Duodenal mucosa (tissue), 2 donors: ENCODE data around the gene TMEM201.
A peak's percentile ranks its signal among the peaks of the same experiment; 100 is the strongest.

Experiments
- H3K27ac ChIP-seq: one replicate; pipeline ENCODE4 v1.7.0; 2013; ENCODE audit warnings: low read depth, low read length
- H3K27me3 ChIP-seq, 2 donors: one replicate each; pipeline ENCODE4 v1.7.0; 2013; ENCODE audit warnings: low read length in 2 of 2, control low read depth in 1 of 2; ENCODE audit not compliant: insufficient read depth in 2 of 2, control insufficient read depth in 1 of 2
- H3K36me3 ChIP-seq, 2 donors: one replicate each; pipeline ENCODE4 v1.7.0; 2013; ENCODE audit warnings: low read length in 2 of 2, control low read depth in 1 of 2; ENCODE audit not compliant: insufficient read depth in 2 of 2, control insufficient read depth in 1 of 2
- H3K4me1 ChIP-seq, 2 donors: one replicate each; pipeline ENCODE4 v1.7.0; 2013; ENCODE audit warnings: low read length in 2 of 2, control low read depth in 1 of 2; ENCODE audit not compliant: insufficient read depth in 2 of 2, control insufficient read depth in 1 of 2
- H3K4me3 ChIP-seq, 2 donors: one replicate each; pipeline ENCODE4 v1.7.0; 2013; ENCODE audit warnings: low read length in 2 of 2, low read depth in 1 of 2
- H3K9ac ChIP-seq, 2 donors: one replicate each; pipeline ENCODE4 v1.7.0; 2013; ENCODE audit warnings: low read length in 2 of 2, low read depth in 1 of 2
- H3K9me3 ChIP-seq, 2 donors: one replicate each; pipeline ENCODE4 v1.7.0; 2013; ENCODE audit warnings: low read length in 2 of 2, control low read depth in 1 of 2; ENCODE audit not compliant: control insufficient read depth in 1 of 2

Gene TMEM201

DNA sequence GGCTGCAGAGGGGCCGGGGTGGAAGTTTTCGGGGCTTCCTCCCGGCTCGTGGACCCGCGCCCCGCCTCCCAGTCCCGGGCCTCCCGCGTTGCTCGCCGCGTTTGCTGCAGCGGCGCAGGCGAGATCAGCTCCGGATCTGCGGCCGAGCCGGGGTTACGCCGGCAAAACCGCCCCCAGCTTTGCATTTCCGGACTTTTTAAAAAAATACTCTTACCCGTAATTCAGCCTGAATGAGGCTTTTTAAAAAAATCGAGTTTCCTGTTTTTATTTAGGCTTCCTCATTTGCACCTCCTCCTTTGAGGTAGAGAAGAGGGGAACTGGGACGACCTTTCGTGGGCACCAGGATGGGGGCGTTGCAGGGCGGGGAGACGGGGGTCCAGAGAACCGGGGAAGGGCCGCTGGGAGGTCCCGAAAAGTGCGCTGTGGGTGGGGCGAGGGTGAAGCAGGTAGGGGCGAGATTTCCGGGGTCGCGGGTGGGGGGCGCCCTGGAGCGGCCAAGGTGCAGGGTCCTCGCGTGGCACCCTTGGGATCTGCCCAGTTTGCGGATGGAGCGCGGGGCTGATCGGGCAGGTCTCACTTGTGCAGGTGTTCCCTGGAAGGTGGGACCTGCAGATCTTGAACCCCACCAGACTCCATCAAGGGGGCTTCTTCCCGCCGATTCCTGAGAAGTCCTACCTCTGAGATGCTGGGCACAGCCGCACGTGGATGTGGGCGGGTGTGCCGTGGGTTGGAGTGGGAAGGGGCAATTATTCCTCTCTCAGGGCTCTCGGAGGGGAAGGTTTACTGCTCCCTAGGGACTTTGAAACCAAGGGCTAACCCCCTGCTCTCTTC is 63.9 kb downstream of the TMEM201 start:
- no peak overlapping the region for H3K9ac ChIP-seq
- peaks cover 8 to 21% of the 10 kb centered on the region in 2 donors for H3K27me3 ChIP-seq
- peak overlapping the region; percentile 47 to 62 for H3K4me3 ChIP-seq
- no peaks in the 10 kb centered on the region for H3K36me3 ChIP-seq
- H3K27ac ChIP-seq = no peak overlapping the region
- H3K9me3 ChIP-seq = no peaks in the 10 kb centered on the region
- H3K4me1 ChIP-seq = peaks cover 0 to 13% of the 10 kb centered on the region in 2 donors

DNA sequence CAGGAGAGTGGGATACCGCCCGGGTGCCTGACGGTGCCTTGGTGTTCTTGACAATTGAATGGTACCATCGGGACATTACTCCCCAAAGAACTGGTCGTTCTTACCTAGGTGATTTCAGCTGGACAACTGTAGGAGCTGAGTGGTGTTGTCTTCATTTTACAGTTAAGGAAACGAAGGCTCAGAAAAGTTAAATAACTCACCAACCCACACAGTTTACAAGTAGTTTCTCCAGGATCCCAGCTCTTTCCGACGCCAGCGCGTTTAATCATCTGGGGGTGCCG is 64.4 kb downstream of the TMEM201 start:
- H3K4me3 ChIP-seq = peak overlapping the region; percentile 12 to 62
- no peaks in the 10 kb centered on the region for H3K36me3 ChIP-seq
- no peak overlapping the region for H3K27ac ChIP-seq
- H3K27me3 ChIP-seq = peaks cover 8 to 21% of the 10 kb centered on the region in 2 donors
- H3K9me3 ChIP-seq = no peaks in the 10 kb centered on the region
- peak overlapping the region in 1 of 2 donors; percentile 16 for H3K9ac ChIP-seq
- H3K4me1 ChIP-seq = peaks cover 0 to 13% of the 10 kb centered on the region in 2 donors

DNA sequence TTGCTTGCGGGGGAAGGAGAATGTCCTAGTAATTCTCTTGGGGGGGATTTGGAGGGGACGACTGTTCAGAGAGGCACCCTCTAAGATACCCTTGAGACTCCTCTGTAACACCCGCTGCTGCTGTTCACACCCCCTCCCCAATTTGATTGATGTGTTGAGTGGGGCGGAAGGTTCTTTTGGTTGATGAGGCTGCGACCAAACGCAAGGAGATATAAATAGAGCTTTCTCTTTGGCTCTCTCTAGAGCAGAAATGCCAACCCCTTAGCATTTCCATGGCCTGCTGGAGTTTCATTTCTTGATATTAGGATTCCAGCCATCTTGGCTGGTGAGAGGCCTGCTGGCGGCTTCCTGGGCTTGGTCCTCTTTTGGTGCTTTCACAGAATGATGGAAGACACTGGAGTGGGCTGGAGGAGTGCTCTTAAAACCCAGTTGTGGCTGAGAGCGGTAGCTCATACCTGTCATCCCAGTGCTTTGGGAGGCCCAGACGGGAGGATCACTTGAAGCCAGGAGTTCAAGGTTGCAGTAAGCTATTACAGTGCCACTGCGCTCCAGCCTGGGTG is 64.9 kb downstream of the TMEM201 start:
- H3K4me3 ChIP-seq = peak overlapping the region; percentile 12 to 62

GRCh38 chr1:9654051-9654833 is 65.5 kb downstream of the TMEM201 start:
- Histone ChIP-seq H3K9ac (peak overlapping the region in 1 of 2 donors; percentile 18), H3K4me3 (peak overlapping the region; percentile 40 to 62), H3K9me3 (no peaks in the 10 kb centered on the region), H3K36me3 (no peaks in the 10 kb centered on the region), H3K4me1 (peaks cover 0 to 13% of the 10 kb centered on the region in 2 donors), H3K27me3 (peaks cover 8 to 21% of the 10 kb centered on the region in 2 donors), H3K27ac (no peak overlapping the region)

More for the DNA sequence above, 64.9 kb downstream of the TMEM201 start:
- Histone ChIP-seq H3K36me3 (no peaks in the 10 kb centered on the region), H3K27ac (no peak overlapping the region), H3K9me3 (no peaks in the 10 kb centered on the region), H3K9ac (peak overlapping the region; percentile 16 to 18), H3K4me1 (peaks cover 0 to 13% of the 10 kb centered on the region in 2 donors), H3K27me3 (peaks cover 8 to 21% of the 10 kb centered on the region in 2 donors)

GRCh38 chr1:9654834-9655723 is 66.4 kb downstream of the TMEM201 start:
- Histone ChIP-seq H3K27me3 (peaks cover 8 to 21% of the 10 kb centered on the region in 2 donors), H3K4me1 (peaks cover 0 to 13% of the 10 kb centered on the region in 2 donors), H3K4me3 (peak overlapping the region in 1 of 2 donors; percentile 62), H3K36me3 (no peaks in the 10 kb centered on the region), H3K9ac (no peak overlapping the region), H3K27ac (no peak overlapping the region), H3K9me3 (no peaks in the 10 kb centered on the region)

DNA sequence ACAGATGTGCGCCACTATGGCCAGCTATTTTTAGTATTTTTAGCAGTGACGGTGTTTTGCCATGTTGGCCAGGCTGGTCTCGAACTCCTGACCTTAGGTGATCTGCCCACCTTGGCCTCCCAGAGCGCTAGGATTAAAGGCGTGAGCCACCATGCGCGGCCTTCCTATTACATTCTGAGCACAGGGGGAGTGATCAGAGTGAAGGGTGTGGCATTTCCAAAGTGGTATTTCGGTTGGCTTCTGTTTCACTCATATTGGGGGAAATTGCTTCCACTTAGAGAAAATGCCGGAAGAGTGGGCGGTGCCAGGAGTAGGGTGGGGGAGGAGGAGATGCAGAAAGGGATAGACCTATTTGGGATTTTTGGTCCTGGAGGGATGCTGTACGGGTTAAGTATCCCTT is 67.1 kb downstream of the TMEM201 start:
- peaks cover 0 to 13% of the 10 kb centered on the region in 2 donors for H3K4me1 ChIP-seq
- no peaks in the 10 kb centered on the region for H3K36me3 ChIP-seq
- H3K4me3 ChIP-seq = no peak overlapping the region
- no peaks in the 10 kb centered on the region for H3K9me3 ChIP-seq
- peaks cover 8 to 21% of the 10 kb centered on the region in 2 donors for H3K27me3 ChIP-seq
- no peak overlapping the region for H3K27ac ChIP-seq
- H3K9ac ChIP-seq = no peak overlapping the region

GRCh38 chr1:9657521-9658032 is 68.9 kb downstream of the TMEM201 start:
- Histone ChIP-seq H3K36me3 (no peaks in the 10 kb centered on the region), H3K27ac (no peak overlapping the region), H3K9me3 (no peaks in the 10 kb centered on the region), H3K9ac (no peak overlapping the region), H3K27me3 (peaks cover 8 to 17% of the 10 kb centered on the region in 2 donors), H3K4me3 (no peak overlapping the region), H3K4me1 (peaks cover 0 to 7% of the 10 kb centered on the region in 2 donors)

- no peak overlapping the region for H3K27ac ChIP-seq
- no peak overlapping the region for H3K9ac ChIP-seq
- peaks cover 0 to 7% of the 10 kb centered on the region in 2 donors for H3K4me1 ChIP-seq
These were observed 69.5 kb downstream of the TMEM201 start for GRCh38 chr1:9658199-9658598.

GRCh38 chr1:9659328-9659727 is 70.6 kb downstream of the TMEM201 start:
- H3K36me3 ChIP-seq = no peaks in the 10 kb centered on the region
- no peaks in the 10 kb centered on the region for H3K9me3 ChIP-seq
- H3K27ac ChIP-seq = no peak overlapping the region
- no peaks in the 10 kb centered on the region for H3K4me1 ChIP-seq
- H3K9ac ChIP-seq = no peak overlapping the region
- H3K27me3 ChIP-seq = peaks cover 1 to 3% of the 10 kb centered on the region in 2 donors
- H3K4me3 ChIP-seq = no peak overlapping the region

More at GRCh38 chr1:9658199-9658598, 69.5 kb downstream of the TMEM201 start:
- Histone ChIP-seq H3K4me3 (no peak overlapping the region), H3K36me3 (no peaks in the 10 kb centered on the region), H3K27me3 (peaks cover 8 to 12% of the 10 kb centered on the region in 2 donors), H3K9me3 (no peaks in the 10 kb centered on the region)
